PFSK-1 (cell line): ENCODE results near the gene RALGAPA2.

Experiments
- POLR2AphosphoS5 ChIP-seq: IDR thresholded peaks from 2 replicates; pipeline ENCODE4 v1.6.1; 2012; ENCODE audit warnings: low read depth, mild to moderate bottlenecking, control low read depth, low read length, moderate library complexity
- TAF1 ChIP-seq: IDR thresholded peaks from 2 replicates; pipeline ENCODE4 v1.6.1; 2012; ENCODE audit warnings: low read length, control low read depth, borderline replicate concordance; ENCODE audit not compliant: insufficient read depth

DNA sequence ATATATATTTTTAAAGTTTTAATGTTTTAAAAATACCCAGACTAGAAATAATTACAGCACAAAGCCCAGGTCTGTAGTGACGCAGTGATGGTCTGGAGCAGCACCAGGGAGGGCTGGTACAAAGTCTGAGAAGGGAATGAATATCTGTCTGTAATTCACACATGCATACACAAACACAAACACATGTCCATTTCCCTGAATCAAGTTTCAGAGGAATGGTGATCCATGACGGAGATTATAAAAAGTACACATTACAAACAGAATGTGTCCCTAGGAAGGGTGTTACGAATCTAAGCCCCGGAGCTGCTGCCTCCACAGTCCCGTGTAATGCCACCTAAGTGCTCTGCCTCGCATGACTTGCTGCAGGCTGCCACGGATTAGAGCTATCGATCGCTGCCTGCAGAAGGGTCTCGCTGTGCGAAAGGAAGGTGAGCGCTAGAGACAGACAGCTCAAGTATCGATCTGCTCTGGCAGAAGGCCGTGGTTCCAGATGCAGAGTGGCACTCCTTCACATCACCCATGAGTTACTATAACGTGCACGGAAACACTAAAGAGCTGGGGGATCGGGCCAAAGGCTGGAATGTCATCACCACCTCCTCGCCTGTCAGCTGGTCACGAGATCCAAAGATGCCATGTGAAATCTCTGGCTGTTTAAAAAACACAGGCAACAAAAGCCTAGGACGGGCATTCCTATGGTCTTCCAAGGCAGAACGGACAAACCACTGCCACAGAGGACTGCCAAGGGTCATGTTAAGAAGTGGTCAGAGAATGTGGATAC is 257.4 kb downstream of the RALGAPA2 start:
- no peak for TF ChIP-seq TAF1
- no peak for TF ChIP-seq POLR2AphosphoS5
